Erythroblast (primary cell): ENCODE data around the gene KAZN.

Experiments
- GATA1 ChIP-seq: IDR thresholded peaks from 2 replicates; pipeline ENCODE4 v1.6.1; 2011; ENCODE audit warnings: low read depth, mild to moderate bottlenecking, control low read depth, low read length, moderate library complexity
- POLR2A ChIP-seq: IDR thresholded peaks from 2 replicates; pipeline ENCODE4 v1.6.1; 2011; ENCODE audit warnings: mild to moderate bottlenecking, low read length

DNA sequence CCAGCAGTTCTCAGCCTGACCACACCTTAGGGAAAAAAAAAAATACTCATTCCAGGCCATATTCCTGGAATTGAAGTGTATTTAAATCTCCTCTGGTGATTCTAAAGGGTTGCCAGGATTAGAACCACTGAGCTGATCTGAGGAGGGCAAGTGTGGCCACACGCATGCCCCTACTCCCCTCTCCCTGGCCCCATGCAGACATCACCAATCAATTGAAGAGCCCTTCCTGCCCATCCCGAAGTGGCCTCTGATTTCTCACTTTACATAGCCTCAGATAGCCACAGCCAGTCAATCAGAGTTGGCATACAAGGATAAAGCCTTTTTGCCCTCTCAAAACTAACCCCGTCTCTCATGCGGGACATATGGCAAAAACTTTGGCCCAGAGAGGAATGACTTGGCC lies 470.5 kb downstream of the KAZN start:
- TF ChIP-seq POLR2A (no peak), GATA1 (no peak)
